ENCODE data around the gene MEIS3. TPM values are rescaled to one million over a fixed set of nuclear protein-coding genes. Genes with fewer than 3 reads are reported as not detected.

MEIS3 gene
- total and polyA plus RNA-seq, 4 donors, result 0.75 to 19.6 (median 5.8) TPM

GRCh38 chr19:47450478-47450877 is 31.2 kb upstream of the MEIS3 start:
- Histone ChIP-seq H3K36me3 (ENCODE audit: control insufficient read depth in 1 of 2, insufficient read depth in 2 of 2, low read length in 1 of 2) (no peaks in the 10 kb centered on the region), H3K4me3 (ENCODE audit: low read length in 2 of 2) (no peak overlapping the region), H3K27me3 (ENCODE audit: control insufficient read depth in 1 of 2, insufficient read depth in 2 of 2, low read length in 1 of 2) (peaks cover 0 to 2% of the 10 kb centered on the region in 2 donors), H3K9me3 (ENCODE audit: control insufficient read depth, low read length) (no peaks in the 10 kb centered on the region), H3K4me1 (ENCODE audit: control insufficient read depth in 1 of 2, insufficient read depth in 2 of 2, low read length in 2 of 2) (no peaks in the 10 kb centered on the region), H3K27ac (ENCODE audit: low read depth in 1 of 2, low read length in 2 of 2) (no peak overlapping the region)
- intact Hi-C loops (cut with DNase I), result no loop called here
- no peak for DNase-seq
- no peak for ATAC-seq (ENCODE audit: low FRiP score)
- 61 to 63% methylated on average over 7 of the region's 7 CpGs for WGBS, 2 donors

GRCh38 chr19:47448360-47448727 is 29.0 kb upstream of the MEIS3 start:
- Histone ChIP-seq H3K27me3 (ENCODE audit: control insufficient read depth in 1 of 2, insufficient read depth in 2 of 2, low read length in 1 of 2) (peaks cover 0 to 4% of the 10 kb centered on the region in 2 donors), H3K4me3 (ENCODE audit: low read length in 2 of 2) (no peak overlapping the region), H3K4me1 (ENCODE audit: control insufficient read depth in 1 of 2, insufficient read depth in 2 of 2, low read length in 2 of 2) (no peaks in the 10 kb centered on the region), H3K36me3 (ENCODE audit: control insufficient read depth in 1 of 2, insufficient read depth in 2 of 2, low read length in 1 of 2) (no peaks in the 10 kb centered on the region), H3K9me3 (ENCODE audit: control insufficient read depth, low read length) (peaks cover 3% of the 10 kb centered on the region), H3K27ac (ENCODE audit: low read depth in 1 of 2, low read length in 2 of 2) (no peak overlapping the region)
- intact Hi-C loops (cut with DNase I), result no loop called here
- 16 to 31% methylated on average over 9 of the region's 9 CpGs for WGBS, 2 donors
- no peak for ATAC-seq (ENCODE audit: low FRiP score)
- no peak for DNase-seq

- peak; percentile 23 for ATAC-seq (ENCODE audit: low FRiP score)
- intact Hi-C loops (cut with DNase I), result no loop called here
- no peaks in the 10 kb centered on the region for H3K4me1 ChIP-seq (ENCODE audit: control insufficient read depth in 1 of 2, insufficient read depth in 2 of 2, low read length in 2 of 2)
- peaks cover 3% of the 10 kb centered on the region for H3K9me3 ChIP-seq (ENCODE audit: control insufficient read depth, low read length)
- H3K4me3 ChIP-seq (ENCODE audit: low read length in 2 of 2), result no peak overlapping the region
- H3K27ac ChIP-seq (ENCODE audit: low read depth in 1 of 2, low read length in 2 of 2), result no peak overlapping the region
- H3K27me3 ChIP-seq (ENCODE audit: control insufficient read depth in 1 of 2, insufficient read depth in 2 of 2, low read length in 1 of 2), result peaks cover 0 to 4% of the 10 kb centered on the region in 2 donors
- no peaks in the 10 kb centered on the region for H3K36me3 ChIP-seq (ENCODE audit: control insufficient read depth in 1 of 2, insufficient read depth in 2 of 2, low read length in 1 of 2)
- WGBS, 2 donors, result 3% methylated on average over 93 to 95 of the region's 95 CpGs
- DNase-seq, result no peak
These were observed 28.4 kb upstream of the MEIS3 start for GRCh38 chr19:47447470-47448359.

GRCh38 chr19:47446534-47447469 is 27.5 kb upstream of the MEIS3 start:
- H3K36me3 ChIP-seq (ENCODE audit: control insufficient read depth in 1 of 2, insufficient read depth in 2 of 2, low read length in 1 of 2), result no peaks in the 10 kb centered on the region
- DNase-seq, result no peak
- H3K4me3 ChIP-seq (ENCODE audit: low read length in 2 of 2), result no peak overlapping the region
- peaks cover 0 to 4% of the 10 kb centered on the region in 2 donors for H3K27me3 ChIP-seq (ENCODE audit: control insufficient read depth in 1 of 2, insufficient read depth in 2 of 2, low read length in 1 of 2)
- WGBS, 2 donors, result 11 to 19% methylated on average over 28 of the region's 28 CpGs
- peak; percentile 15 for ATAC-seq (ENCODE audit: low FRiP score)
- H3K27ac ChIP-seq (ENCODE audit: low read depth in 1 of 2, low read length in 2 of 2), result no peak overlapping the region
- H3K9me3 ChIP-seq (ENCODE audit: control insufficient read depth, low read length), result peaks cover 3% of the 10 kb centered on the region
- intact Hi-C loops (cut with DNase I), result no loop called here
- H3K4me1 ChIP-seq (ENCODE audit: control insufficient read depth in 1 of 2, insufficient read depth in 2 of 2, low read length in 2 of 2), result no peaks in the 10 kb centered on the region

- 5% methylated on average over 13 to 22 of the region's 22 CpGs for WGBS, 2 donors
- no peak overlapping the region for H3K27ac ChIP-seq (ENCODE audit: low read depth in 1 of 2, low read length in 2 of 2)
- H3K36me3 ChIP-seq (ENCODE audit: control insufficient read depth in 1 of 2, insufficient read depth in 2 of 2, low read length in 1 of 2), result no peaks in the 10 kb centered on the region
- ATAC-seq (ENCODE audit: low FRiP score) (no peak), DNase-seq (peak; percentile 65 to 86)
- H3K9me3 ChIP-seq (ENCODE audit: control insufficient read depth, low read length), result peaks cover 3% of the 10 kb centered on the region
- H3K27me3 ChIP-seq (ENCODE audit: control insufficient read depth in 1 of 2, insufficient read depth in 2 of 2, low read length in 1 of 2), result peaks cover 0 to 2% of the 10 kb centered on the region in 2 donors
- intact Hi-C loops (cut with DNase I), result no loop called here
- no peak overlapping the region for H3K4me3 ChIP-seq (ENCODE audit: low read length in 2 of 2)
- H3K4me1 ChIP-seq (ENCODE audit: control insufficient read depth in 1 of 2, insufficient read depth in 2 of 2, low read length in 2 of 2), result no peaks in the 10 kb centered on the region
These were observed 26.6 kb upstream of the MEIS3 start for GRCh38 chr19:47445937-47446402.

GRCh38 chr19:47445527-47445926 is 26.2 kb upstream of the MEIS3 start:
- intact Hi-C loops (cut with DNase I), result no loop called here
- H3K4me3 ChIP-seq (ENCODE audit: low read length in 2 of 2), result no peak overlapping the region
- H3K9me3 ChIP-seq (ENCODE audit: control insufficient read depth, low read length), result peaks cover 3% of the 10 kb centered on the region
- no peaks in the 10 kb centered on the region for H3K4me1 ChIP-seq (ENCODE audit: control insufficient read depth in 1 of 2, insufficient read depth in 2 of 2, low read length in 2 of 2)
- WGBS, 2 donors, result 52 to 56% methylated on average over 4 of the region's 4 CpGs
- ATAC-seq (ENCODE audit: low FRiP score) (no peak), DNase-seq (no peak)
- H3K27me3 ChIP-seq (ENCODE audit: control insufficient read depth in 1 of 2, insufficient read depth in 2 of 2, low read length in 1 of 2), result peaks cover 0 to 2% of the 10 kb centered on the region in 2 donors
- no peaks in the 10 kb centered on the region for H3K36me3 ChIP-seq (ENCODE audit: control insufficient read depth in 1 of 2, insufficient read depth in 2 of 2, low read length in 1 of 2)
- H3K27ac ChIP-seq (ENCODE audit: low read depth in 1 of 2, low read length in 2 of 2), result no peak overlapping the region

- ATAC-seq (ENCODE audit: low FRiP score), result no peak
- 25 to 26% methylated on average over 22 of the region's 22 CpGs for WGBS, 2 donors
- DNase-seq, result no peak
- Histone ChIP-seq H3K27me3 (ENCODE audit: control insufficient read depth in 1 of 2, insufficient read depth in 2 of 2, low read length in 1 of 2) (peaks cover 0 to 2% of the 10 kb centered on the region in 2 donors), H3K4me1 (ENCODE audit: control insufficient read depth in 1 of 2, insufficient read depth in 2 of 2, low read length in 2 of 2) (no peaks in the 10 kb centered on the region), H3K36me3 (ENCODE audit: control insufficient read depth in 1 of 2, insufficient read depth in 2 of 2, low read length in 1 of 2) (no peaks in the 10 kb centered on the region), H3K27ac (ENCODE audit: low read depth in 1 of 2, low read length in 2 of 2) (no peak overlapping the region), H3K4me3 (ENCODE audit: low read length in 2 of 2) (no peak overlapping the region), H3K9me3 (ENCODE audit: control insufficient read depth, low read length) (peaks cover 3% of the 10 kb centered on the region)
- intact Hi-C loops (cut with DNase I), result no loop called here
These were observed 25.1 kb upstream of the MEIS3 start for GRCh38 chr19:47444388-47444821.

- H3K27me3 ChIP-seq (ENCODE audit: control insufficient read depth in 1 of 2, insufficient read depth in 2 of 2, low read length in 1 of 2), result peaks cover 0 to 2% of the 10 kb centered on the region in 2 donors
- 65 to 67% methylated on average over 12 of the region's 12 CpGs for WGBS, 2 donors
- peaks cover 3% of the 10 kb centered on the region for H3K9me3 ChIP-seq (ENCODE audit: control insufficient read depth, low read length)
- no peak overlapping the region for H3K27ac ChIP-seq (ENCODE audit: low read depth in 1 of 2, low read length in 2 of 2)
- intact Hi-C loops (cut with DNase I), result no loop called here
- no peaks in the 10 kb centered on the region for H3K36me3 ChIP-seq (ENCODE audit: control insufficient read depth in 1 of 2, insufficient read depth in 2 of 2, low read length in 1 of 2)
- DNase-seq, result no peak
- no peaks in the 10 kb centered on the region for H3K4me1 ChIP-seq (ENCODE audit: control insufficient read depth in 1 of 2, insufficient read depth in 2 of 2, low read length in 2 of 2)
- no peak overlapping the region for H3K4me3 ChIP-seq (ENCODE audit: low read length in 2 of 2)
- no peak for ATAC-seq (ENCODE audit: low FRiP score)
These were observed 24.0 kb upstream of the MEIS3 start for GRCh38 chr19:47443331-47443730.
